NCI-H1694 treated with DMSO at 0.1 percent for 48 hours (cell line): ENCODE measurements around the gene MTHFS.
A peak's percentile ranks its signal among the peaks of the same experiment; 100 is the strongest.
"Not testable (repeated sequence)": the region's sequence is repeated elsewhere in the genome, so short reads cannot be mapped to it uniquely, and the experiment has no call there.

Experiments
- DNase-seq: peaks from one replicate; lab custom pipeline; 2025; lab: John Stamatoyannopoulos, UW

The MTHFS gene

DNA sequence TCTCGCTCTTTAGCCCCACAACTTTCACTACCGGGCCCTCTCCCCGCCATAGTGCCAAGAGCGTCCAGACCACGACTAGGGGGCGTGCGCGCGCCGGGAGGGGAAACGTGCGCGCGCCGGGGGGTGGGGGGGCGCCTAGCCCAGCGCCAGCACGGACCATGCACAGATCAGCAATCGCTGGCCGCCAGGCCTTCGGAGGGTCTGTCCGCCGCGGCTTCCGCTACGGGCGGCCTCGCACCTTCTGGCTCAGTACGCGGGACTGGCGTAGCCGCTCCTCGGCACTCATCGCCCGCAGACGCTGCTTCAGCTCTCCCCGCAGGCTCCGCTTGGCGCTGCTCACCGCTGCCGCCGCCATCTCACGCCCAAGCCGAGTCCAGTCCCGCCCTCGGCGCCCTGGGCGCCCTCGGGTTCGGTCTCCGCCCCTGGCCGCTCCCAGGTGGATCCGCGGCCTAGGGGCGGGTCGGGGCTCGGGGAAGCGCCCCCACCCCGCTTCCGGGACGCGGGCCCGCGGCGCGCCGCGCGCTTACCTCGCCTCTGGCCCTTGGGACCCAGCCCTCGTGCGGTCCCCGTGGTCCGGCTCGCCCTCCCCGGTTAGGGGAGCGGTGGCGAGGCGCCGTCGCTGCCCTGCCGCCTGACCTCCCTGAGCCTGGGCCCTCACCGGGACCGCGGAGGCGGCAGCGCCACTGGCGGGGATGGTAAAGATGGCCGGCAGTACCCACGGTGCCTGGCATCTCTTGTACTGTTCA lies at the start of gene MTHFS:
MTHFS (minus strand) TSS at position 381 of the 746 bp plus-strand sequence; CDS start at position 355, 26 bp downstream.
- peak; percentile 49 for DNase-seq

DNA sequence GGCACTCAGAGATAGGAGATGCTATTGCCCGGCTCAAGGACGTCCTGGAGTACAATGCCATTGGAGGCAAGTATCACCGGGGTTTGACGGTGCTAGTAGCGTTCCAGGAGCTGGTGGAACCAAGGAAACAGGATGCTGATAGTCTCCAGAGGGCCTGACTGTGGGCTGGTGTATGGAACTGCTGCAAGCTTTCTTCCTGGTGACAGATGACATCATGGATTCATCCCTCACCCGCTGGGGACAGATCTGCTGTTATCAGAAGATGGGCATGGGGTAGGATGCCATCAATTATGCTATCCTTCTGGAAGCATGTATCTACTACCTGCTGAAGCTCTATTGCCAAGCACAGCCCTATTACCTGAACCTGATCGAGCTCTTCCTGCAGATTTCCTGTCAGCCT lies 47.8 kb upstream of the MTHFS start:
- no peak for DNase-seq

DNA sequence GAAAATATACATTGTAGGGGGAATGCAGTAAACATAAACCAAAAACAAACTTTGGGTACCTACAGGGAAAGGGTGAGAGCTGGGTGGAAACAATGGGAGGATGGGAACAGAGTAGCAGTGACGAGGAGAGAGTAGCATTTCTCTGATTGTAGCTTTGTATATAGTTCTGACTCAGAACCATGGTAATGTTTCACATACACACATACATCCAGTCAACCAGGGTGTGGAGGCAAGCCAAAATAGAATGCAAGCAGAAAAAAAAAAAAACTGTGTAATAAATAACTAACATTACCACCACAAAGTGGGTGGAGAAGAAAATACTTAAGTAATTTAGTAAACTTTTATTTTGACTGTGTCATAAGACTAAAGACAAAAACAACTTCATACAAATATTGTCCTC lies 47.0 kb upstream of the MTHFS start:
- no peak for DNase-seq

DNA sequence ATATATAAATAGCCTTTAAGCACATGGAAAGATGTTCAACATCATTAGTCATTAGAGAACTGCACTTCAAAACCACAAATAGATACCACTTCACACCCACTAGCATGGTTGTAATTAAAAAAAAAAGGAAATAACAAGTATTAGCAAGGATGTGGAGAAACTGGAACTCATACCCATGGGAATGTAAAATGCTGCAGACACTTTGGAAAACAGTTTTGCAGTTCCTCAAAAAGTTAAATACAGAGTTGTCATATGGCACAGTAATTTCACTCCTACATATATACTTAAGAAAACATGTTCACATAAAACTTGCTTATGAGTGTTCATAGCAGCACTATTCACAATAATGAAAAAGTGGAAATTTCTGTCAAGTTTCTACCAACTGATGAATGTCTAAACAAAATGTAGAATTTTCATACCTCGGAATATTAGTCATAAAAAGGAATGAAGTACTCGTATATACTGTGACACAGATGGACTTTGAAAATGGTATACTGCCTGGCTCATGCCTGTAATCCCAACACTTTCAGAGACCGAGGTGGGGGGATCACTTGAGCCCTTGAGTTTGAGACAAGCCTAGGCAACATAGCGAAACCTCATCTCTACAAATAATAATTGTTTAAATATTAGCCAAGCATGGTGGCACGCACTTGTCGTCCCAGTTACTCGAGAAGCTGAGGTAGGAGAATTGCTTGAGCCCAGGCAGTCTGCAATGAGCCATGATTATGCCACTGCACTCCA lies 46.1 kb upstream of the MTHFS start:
- no peak for DNase-seq

DNA sequence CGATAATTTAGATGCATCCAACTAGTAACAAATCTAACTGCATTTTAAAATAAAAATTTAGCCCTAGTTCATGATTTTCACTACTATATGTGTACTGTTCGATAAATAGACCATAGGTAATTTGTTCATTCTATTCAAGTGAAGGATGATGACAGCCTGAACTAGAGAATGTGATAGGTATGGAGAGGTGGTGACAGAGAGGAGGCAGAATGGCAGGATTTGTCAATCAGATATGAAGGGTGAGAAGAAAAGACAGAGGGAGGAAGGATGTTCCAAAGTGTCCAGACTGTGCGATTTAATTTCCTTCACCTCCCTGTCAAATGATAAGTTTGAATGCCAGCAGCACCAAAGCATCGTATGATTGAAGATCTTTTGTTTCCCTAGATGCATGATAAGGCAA lies 42.6 kb upstream of the MTHFS start:
- no peak for DNase-seq

DNA sequence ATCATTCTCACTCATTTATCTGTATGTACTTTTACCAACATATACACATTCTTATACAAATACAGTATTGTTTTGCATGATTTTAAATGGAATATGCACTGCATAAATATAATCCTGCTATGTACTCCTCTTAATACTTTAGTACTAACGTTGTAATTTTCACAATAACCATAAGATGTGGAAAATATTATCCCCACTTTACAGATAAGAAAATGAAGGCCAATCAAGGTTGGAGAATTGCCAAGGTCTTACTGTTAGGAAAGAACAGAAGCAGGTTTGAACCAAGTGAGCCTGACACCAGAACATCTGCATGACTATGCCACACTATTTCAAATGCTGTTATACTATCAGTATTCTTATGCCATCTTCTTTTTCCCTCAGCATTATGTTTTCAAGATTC lies 41.3 kb upstream of the MTHFS start:
- DNase-seq: no peak

DNA sequence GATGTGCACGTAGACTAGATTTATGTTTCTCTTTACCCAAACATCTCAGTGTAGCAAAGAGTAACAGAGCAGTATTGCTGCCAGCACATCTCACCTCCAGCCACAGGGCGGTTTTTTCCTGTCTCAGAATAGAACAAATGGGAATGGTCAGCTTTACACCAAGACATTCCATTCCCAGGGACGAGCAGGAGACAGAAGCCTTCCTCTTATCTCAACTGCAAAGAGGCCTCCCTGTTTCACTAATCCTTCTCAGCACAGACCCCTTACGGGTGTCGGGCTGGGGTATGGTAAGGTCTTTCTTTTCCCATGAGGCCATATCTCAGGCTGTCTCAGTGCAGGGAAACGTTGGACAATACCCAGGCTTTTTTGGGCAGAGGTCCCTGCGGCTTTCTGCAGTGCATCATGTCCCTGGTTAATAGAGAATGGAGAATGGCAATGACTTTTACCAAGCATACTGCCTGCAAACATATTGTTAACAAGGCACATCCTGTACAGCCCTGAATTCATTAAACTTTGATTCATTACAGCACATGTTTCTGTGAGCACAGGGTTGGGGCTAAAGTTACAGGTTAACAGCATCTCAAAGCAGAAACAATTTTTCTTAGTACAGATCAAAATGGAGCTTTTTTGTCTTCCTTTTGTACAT lies 38.9 kb upstream of the MTHFS start:
- not testable (repeated sequence) for DNase-seq

DNA sequence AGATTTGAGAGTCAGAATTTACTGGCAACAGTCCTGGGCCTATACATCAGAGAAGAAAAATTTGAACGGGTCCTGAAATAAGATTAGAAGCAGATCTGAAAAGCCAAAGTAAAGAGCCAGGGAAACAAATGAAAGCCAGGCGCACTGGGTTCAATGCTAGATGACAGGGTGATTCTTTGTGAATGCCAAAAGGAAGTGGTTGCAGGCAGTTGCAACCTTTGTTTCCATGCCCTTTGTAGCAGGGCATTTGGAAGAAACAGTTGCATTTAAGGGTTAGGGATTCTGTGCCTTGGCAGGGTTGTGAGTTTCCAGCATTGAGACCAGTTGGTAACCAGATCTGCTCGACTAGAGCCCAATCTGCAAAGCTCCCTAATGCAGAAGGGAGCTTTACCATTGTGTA lies 36.4 kb upstream of the MTHFS start:
- DNase-seq: no peak

DNA sequence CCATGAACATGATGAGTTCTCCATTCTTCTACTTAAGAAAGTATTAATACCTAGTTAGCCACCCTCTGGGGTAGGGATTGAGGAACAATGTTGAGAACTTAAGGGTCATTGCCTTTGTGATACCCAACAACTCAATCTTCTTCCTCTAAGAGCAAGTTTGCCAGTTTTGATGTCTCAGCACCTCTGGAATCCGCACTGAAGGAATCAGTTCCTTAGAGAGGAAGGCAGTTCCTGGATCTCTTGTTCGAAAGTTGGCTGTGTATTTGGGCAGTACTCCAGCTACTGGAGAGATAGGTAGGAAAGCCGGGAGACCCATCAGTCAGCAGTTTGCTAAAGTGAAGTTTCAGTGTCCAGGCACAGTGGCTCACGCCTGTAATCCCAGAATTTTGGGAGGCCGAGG lies 35.6 kb upstream of the MTHFS start:
- DNase-seq: no peak

DNA sequence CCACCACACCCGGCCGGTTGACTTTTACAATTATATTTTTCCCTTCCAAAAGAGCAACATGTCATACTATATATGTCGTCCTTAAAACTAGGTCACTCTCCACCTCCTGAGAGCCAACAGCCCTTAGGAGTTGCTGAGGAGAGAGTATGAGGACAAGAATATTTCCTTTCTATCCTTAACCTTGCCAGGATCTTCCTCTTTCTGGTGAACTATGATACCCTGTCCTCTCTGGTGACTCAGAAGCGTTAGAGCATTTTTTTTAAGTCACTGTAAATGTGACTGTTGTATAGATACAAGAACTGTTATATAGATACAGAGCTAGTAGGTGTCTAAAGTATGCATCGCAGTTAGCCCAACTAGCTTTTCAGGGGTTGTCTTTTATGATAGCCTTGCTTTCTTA lies 33.7 kb upstream of the MTHFS start:
- DNase-seq: no peak

DNA sequence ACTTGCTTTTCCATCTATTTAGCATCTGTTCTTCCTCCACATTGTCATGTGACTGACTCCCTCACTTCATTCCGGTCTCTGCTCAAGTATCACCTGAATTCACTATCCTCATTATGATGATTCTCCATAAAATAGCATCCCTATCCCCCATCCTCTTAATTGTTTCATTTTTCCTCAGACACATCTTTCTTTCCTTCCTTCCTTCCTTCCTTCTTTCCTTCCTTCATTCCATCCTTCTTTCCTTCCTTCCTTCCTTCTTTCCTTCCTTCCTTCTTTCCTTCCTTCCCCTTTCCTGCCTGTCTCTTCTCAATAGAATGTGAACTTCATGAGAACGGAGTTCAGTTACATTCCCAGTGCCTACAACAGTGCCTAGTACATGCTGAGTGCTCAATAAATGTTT lies 32.6 kb upstream of the MTHFS start:
- no peak for DNase-seq

DNA sequence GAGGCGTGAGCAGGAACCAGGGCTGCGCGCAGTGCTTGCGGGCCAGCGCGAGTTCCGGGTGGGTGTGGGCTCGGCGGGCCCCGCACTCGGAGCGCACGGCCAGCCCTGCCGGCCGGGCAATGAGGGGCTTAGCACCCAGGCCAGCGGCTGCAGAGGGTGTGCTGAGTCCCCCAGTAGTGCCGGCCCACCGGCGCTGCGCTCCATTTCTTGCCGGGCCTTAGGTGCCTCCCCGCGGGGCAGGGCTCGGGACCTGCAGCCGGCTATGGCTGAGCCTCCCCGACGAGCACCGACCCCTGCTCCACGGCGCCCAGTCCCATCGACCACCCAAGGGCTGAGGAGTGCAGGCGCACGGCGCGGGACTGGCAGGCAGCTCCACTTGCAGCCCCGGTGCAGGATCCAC lies 29.3 kb upstream of the MTHFS start:
- DNase-seq: not testable (repeated sequence)

DNA sequence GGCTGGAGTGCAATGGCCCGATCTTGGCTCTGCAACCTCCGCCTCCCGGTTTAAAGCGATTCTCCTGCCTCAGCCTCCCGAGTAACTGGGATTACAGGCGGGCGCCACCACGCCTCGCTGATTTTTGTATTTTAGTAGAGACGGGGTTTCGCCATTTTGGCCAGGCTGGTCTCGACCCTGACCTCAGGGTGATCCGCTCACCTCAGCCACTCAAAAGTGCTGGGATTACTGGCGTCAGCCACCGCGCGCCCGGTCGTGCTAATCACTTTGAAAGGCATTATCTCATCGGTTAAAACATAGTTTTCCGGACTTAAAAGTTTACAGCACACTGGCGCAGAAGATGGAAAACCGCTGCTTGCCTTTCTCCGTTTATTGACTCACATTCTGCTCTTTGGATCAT lies 27.6 kb upstream of the MTHFS start:
- no peak for DNase-seq

DNA sequence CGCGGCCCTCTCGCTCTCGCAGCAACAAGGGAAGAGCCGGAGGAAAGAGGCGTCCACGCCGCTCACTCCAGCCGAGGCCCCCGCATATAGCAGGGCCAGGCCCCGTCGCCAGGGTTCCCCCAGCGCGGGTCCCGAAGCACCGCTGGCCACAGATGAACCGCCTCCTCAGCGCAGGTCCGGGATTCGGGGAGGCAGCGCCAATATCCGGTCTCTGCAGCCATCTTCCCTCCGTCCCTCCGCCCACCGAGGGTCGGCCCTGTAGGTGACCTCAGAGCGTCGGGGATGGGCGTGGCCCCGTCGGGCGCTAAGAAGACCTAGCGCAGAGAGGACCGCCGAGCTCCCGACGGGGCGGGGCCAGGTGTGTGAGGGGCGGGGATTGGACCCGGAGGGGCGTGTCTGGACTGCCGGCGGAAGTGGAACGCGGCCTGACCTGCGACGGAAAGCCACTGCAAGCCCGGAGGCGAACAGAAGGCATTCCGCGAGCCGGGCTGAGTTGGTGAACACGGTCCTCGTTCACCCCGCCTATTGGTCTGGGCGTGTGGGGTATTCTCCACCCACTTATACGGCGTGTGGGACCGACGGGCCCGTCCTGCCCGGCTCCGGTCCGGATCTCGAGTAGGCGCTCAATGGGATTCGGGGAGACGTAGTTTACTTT lies 26.8 kb upstream of the MTHFS start:
- DNase-seq: peak; percentile 90

DNA sequence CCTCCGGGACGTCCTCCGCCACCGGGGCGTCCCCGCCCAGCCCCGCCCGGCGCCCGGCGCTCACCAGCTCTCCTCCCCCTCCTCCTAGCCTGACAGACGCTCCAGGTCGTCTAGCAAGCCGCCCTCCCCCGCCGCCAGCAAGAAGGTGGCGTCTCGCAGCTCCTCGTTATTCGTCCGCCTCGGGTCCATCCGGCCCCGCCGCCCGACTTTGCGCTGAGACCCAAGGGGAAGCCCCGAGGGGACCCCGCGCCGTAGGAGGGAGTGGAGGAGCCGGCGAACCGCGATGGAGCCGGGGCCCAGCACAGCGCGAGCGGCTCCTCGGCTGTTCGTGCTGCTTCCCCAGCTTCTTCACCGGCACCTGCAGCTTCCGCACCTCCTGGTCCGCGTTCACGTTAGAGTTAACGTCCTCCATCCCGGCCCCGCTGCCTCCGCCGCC lies 26.3 kb upstream of the MTHFS start:
- DNase-seq: no peak

DNA sequence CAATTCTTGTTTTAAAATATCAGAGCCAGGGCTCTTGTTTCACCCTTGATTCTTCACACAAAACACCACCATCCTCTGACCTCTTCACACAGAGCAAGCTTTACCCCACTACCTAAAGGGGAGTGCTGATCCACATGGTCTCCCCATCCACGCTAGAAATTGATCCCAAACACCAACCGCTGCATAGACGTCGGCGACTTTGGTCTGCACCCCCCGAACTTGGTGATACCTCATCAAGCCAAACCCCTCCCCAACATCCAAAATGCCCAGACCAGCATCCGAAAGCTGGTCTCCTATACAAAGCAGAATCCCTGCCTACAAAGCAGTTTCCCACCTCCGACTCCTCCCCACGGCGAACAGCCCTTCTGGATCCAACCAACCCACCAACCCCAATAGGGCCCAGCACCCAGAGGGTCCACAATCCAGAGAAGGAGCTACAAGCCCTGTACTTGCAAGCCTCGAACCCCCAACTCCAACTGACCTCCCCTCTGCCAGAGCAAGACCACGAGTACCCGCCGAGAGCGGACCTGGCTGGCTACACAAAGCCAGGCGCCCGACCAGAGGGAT lies 25.8 kb upstream of the MTHFS start:
- no peak for DNase-seq

DNA sequence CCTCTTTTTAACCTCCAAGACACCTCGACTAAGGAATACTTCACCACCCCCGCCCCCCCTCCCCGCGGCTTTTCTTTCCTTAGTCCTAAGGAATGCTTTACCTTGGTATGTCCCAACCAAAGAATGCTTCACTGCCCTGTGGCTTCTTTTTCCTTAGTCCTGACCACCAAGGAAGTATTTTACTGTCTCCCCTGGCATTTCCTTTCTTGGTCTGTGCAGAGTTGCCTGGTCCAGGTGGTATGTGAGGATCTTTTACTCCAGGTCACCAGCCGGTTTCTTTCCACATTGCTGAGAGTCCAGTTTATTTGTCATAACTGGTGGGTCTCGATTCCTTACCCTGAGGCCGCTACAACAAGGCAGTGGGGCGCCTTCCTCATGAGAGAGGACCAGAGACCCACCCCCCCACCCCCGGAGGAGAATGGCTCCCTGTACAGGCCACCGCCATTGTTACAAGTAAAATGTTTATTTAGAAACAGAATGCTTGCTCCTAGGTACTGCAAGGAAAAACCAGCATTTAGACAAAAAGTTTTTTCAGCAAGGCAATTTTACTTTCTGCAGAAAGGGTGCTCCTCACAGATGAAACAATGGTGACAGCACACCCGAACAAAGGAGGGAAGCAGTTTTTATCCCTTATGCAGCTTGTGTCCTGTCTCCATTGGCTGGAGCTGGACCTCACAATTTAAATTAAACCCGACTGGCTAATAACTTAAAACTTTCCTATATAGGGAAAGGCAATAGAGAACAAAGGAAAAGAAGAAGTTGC lies 23.1 kb upstream of the MTHFS start:
- no peak for DNase-seq

DNA sequence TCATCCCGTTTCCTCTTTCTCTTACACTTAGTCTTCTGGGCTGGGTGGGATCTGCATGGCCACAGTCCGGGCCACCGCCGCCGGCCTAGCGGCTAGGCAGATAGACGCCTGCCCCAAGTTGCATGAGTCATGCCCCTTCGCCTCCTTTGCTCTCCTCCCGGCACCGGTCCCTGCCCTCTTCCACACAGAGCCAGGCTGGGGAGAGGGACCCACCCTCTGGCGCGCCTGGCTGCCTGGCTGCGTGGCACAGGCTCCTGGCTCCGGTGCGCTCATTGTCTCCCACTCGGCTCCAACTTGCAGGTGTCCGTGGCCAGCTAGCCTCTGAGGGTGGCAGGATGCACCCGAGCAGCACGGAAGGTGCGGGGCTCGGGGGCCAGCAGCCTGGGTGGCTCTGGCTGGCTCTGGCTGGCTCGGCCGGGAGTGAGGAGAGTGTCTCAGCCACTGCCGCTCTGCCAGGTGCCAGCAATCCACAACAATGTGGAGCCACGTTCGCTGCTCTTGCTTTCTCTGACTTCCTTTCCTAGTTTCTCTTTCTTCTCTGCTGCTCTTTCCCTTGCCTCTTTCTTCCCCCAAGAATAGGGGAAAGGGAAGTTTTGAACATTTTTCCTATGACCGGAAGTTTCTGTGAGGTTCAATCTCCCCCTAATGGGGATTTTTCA lies 22.4 kb upstream of the MTHFS start:
- no peak for DNase-seq

DNA sequence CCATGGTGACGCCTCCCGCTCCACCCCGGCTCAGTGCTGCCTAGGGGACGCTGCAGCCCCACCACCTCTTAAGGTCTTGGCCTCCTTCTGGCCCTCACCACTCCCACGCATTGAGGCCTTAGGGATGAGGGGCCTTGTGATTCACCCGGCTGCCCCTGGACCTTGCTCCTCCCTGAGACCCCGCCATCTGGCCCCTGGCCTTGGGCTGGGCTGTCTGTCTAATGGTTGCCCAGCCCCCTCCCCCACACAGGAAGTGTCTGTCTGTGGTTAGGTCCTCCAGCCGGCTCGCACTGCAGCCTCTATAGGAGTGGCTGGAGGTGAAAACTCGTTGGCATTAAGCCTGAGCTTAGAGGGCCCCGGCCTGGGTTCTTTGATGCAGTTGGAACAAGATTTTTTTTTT lies 21.5 kb upstream of the MTHFS start:
- DNase-seq: no peak

DNA sequence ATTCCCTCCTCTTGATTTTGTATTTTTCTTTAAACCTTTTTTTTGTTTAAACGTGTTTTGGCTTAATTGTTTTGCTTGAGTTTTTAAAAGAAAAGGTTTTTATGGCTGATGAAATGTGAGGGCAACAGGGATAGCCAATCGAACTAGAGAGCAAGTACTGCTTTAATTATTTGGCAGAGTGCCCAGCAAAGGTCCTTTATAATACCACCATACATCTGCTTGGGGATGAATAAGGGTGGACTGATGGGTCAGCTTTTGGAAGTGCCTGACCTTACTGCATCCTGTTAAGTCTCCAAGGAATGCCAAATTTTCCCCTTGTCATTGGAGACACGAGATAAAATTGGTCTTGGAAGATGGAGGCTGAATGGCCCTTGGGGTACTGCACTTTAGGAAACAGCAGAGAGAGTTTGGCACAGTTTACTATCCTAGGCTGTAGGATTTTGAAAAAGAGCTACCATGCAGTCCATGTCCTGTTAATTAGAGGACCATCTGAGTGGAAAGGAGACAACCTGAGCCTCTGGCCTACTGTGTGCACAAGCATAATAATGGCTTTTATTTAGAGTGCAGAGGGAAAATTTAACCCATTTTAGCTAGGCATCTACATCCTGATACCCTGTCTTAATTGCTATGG lies 19.8 kb upstream of the MTHFS start:
- DNase-seq: no peak
